A549 (cell line): ENCODE measurements around the gene ANKRD30A. TPM values are rescaled to one million over a fixed set of nuclear protein-coding genes. Genes with fewer than 3 reads are reported as not detected.
"Not testable (repeated sequence)": the region's sequence is repeated elsewhere in the genome, so short reads cannot be mapped to it uniquely, and the experiment has no call there.

ENCODE experiments used
- ATAC-seq, 2 experiments: fragments of 200-7000 bp in 1 of 2; fragments of >200 bp in 1 of 2; cut with Nextera tagmentation in 1 of 2; cut with Tn5 transposase in 1 of 2; 3 replicates each; pipeline versions ENCODE4 v1.8.0 to v1.9.1; 2018 to 2020; ENCODE audit warnings: mild to moderate bottlenecking in 1 of 2, moderate library complexity in 1 of 2
- CTCF ChIA-PET: fragments of 300-600 bp; sonication (Branson Sonifier 250); formaldehyde crosslinking; extraction: SDS; loops from one replicate; lab custom pipeline; 2021; ENCODE audit warnings: antibody characterized with exemption, inconsistent platforms; lab: Yijun Ruan, JAX
- POLR2A ChIA-PET: fragments of 350-600 bp; formaldehyde crosslinking; extraction: SDS; loops from one replicate; lab custom pipeline; 2021; ENCODE audit warnings: antibody characterized with exemption, inconsistent platforms; lab: Yijun Ruan, JAX
- DNase-seq, 2 experiments: peaks; one replicate each; pipeline versions ENCODE4 v3.0.0 to v3.0.0-alpha.2; 2011 to 2016; ENCODE audit warnings: low read depth in 1 of 2, low spot score in 1 of 2
- FAIRE-seq: peaks from 2 replicates; lab custom pipeline; 2011; peaks lifted over from hg19 to GRCh38; lab: Jason Lieb, UNC
- H3K27ac ChIP-seq, 2 experiments: fragments of >200 bp; sonication (Bioruptor Twin); formaldehyde crosslinking; 3 replicates each; pipeline ENCODE4 v1.5.1; 2016 to 2017
- H3K4me1 ChIP-seq: fragments of >200 bp; sonication (Bioruptor Twin); formaldehyde crosslinking; 3 replicates; pipeline ENCODE4 v1.6.1; 2016
- H3K4me2 ChIP-seq: fragments of >200 bp; sonication (Bioruptor Twin); formaldehyde crosslinking; 3 replicates; pipeline ENCODE4 v1.6.1; 2016
- H3K4me3 ChIP-seq: fragments of >200 bp; sonication (Bioruptor Twin); formaldehyde crosslinking; 3 replicates; pipeline ENCODE4 v1.5.1; 2016
- H3K9me3 ChIP-seq: fragments of >200 bp; sonication (Bioruptor Twin); formaldehyde crosslinking; 3 replicates; pipeline ENCODE4 v1.6.1; 2016
- BHLHE40 ChIP-seq: IDR thresholded peaks from 2 replicates; pipeline ENCODE4 v1.6.1; 2012; ENCODE audit warnings: low read depth, low read length, inconsistent platforms
- CBX2 ChIP-seq: fragments of 200-600 bp; sonication (generic); IDR thresholded peaks from 2 replicates; pipeline ENCODE4 v1.6.1; 2016; ENCODE audit warnings: low read depth, mild to moderate bottlenecking, borderline replicate concordance
- CEBPB ChIP-seq, 2 experiments: fragments of >200 bp in 1 of 2; sonication (Bioruptor Twin) in 1 of 2; formaldehyde crosslinking in 1 of 2; IDR thresholded peaks; 2 replicates each; pipeline ENCODE4 v1.6.1; 2012 to 2016
- CTCF ChIP-seq: fragments of >200 bp; sonication (Bioruptor Twin); formaldehyde crosslinking; IDR thresholded peaks from 3 replicates; pipeline ENCODE4 v1.5.1; 2016
- EHMT2 ChIP-seq: fragments of 200-600 bp; sonication (generic); IDR thresholded peaks from 2 replicates; pipeline ENCODE4 v1.6.1; 2016; ENCODE audit warnings: antibody characterized with exemption, low read depth, mild to moderate bottlenecking, moderate library complexity
- FOSL2 ChIP-seq, 2 experiments: fragments of 450-650 bp in 1 of 2; fragments of >200 bp in 1 of 2; sonication (Bioruptor Twin) in 1 of 2; formaldehyde crosslinking; IDR thresholded peaks; 2 replicates each; pipeline versions ENCODE4 v1.5.0 to v1.6.1; 2016 to 2020; ENCODE audit warnings: mild to moderate bottlenecking in 1 of 2, moderate library complexity in 1 of 2
- FOXS1 ChIP-seq: fragments of 250-450 bp; sonication (Bioruptor Pico); IDR thresholded peaks from 2 replicates; pipeline ENCODE4 v1.5.0; 2020; ENCODE audit warnings: mild to moderate bottlenecking, moderate library complexity
- HDAC2 ChIP-seq: fragments of 200-600 bp; sonication (generic); IDR thresholded peaks from 2 replicates; pipeline ENCODE4 v1.6.1; 2016
- HOXB13 ChIP-seq: fragments of 250-450 bp; sonication (Bioruptor Pico); IDR thresholded peaks from 2 replicates; pipeline ENCODE4 v1.5.0; 2020; ENCODE audit warnings: low read depth, mild to moderate bottlenecking, moderate library complexity
- JUN ChIP-seq, 2 experiments: fragments of >200 bp; sonication (Bioruptor Twin); formaldehyde crosslinking; IDR thresholded peaks; 2 replicates in 1 of 2; 3 replicates in 1 of 2; pipeline ENCODE4 v1.6.1; 2016 to 2017
- JUNB ChIP-seq: fragments of >200 bp; sonication (Bioruptor Twin); formaldehyde crosslinking; IDR thresholded peaks from 2 replicates; pipeline ENCODE4 v1.6.1; 2016
- KDM1A ChIP-seq: fragments of 200-600 bp; sonication (generic); IDR thresholded peaks from 2 replicates; pipeline ENCODE4 v1.6.1; 2016; ENCODE audit warnings: low read depth, mild to moderate bottlenecking
- KDM5A ChIP-seq: fragments of 200-600 bp; sonication (generic); IDR thresholded peaks from 2 replicates; pipeline ENCODE4 v1.6.1; 2016; ENCODE audit warnings: antibody characterized with exemption, mild to moderate bottlenecking
- MAX ChIP-seq: IDR thresholded peaks from 2 replicates; pipeline ENCODE4 v1.6.1; 2012
- MYC ChIP-seq: IDR thresholded peaks from 2 replicates; pipeline ENCODE4 v1.6.1; 2012; ENCODE audit warnings: mild to moderate bottlenecking, inconsistent platforms, low read length, improper control_type of control experiment, borderline replicate concordance
- NPAS2 ChIP-seq: fragments of 250-450 bp; sonication (Bioruptor Pico); IDR thresholded peaks from 2 replicates; pipeline ENCODE4 v1.8.0; 2022; ENCODE audit warnings: mild to moderate bottlenecking, moderate library complexity, borderline replicate concordance
- NR3C1 ChIP-seq: fragments of >200 bp; sonication (Bioruptor Twin); formaldehyde crosslinking; IDR thresholded peaks from 3 replicates; pipeline ENCODE4 v1.6.1; 2017
- PHF8 ChIP-seq: fragments of 200-600 bp; sonication (generic); IDR thresholded peaks from 2 replicates; pipeline ENCODE4 v1.6.1; 2016; ENCODE audit warnings: low read depth, mild to moderate bottlenecking, antibody characterized with exemption, moderate library complexity, borderline replicate concordance
- POLR2A ChIP-seq: IDR thresholded peaks from 2 replicates; pipeline ENCODE4 v1.6.1; 2012; ENCODE audit warnings: mild to moderate bottlenecking, low read length
- POLR2AphosphoS2 ChIP-seq: conservative IDR thresholded peaks from 2 replicates; pipeline ENCODE4 v1.6.1; 2012; ENCODE audit warnings: low read length, improper control_type of control experiment, inconsistent platforms
- RAD21 ChIP-seq, 2 experiments: fragments of >200 bp in 1 of 2; sonication (Bioruptor Twin) in 1 of 2; formaldehyde crosslinking in 1 of 2; IDR thresholded peaks in 1 of 2; conservative IDR thresholded peaks in 1 of 2; 2 replicates in 1 of 2; 3 replicates in 1 of 2; pipeline ENCODE4 v1.6.1; 2012 to 2018; ENCODE audit warnings: inconsistent platforms in 1 of 2
- RARB ChIP-seq: fragments of 250-450 bp; sonication (Bioruptor Pico); IDR thresholded peaks from 2 replicates; pipeline ENCODE4 v1.8.0; 2021; ENCODE audit warnings: mild to moderate bottlenecking, moderate library complexity
- RCOR1 ChIP-seq: fragments of 150-350 bp; IDR thresholded peaks from 2 replicates; pipeline ENCODE4 v1.6.1; 2014; ENCODE audit warnings: antibody characterized with exemption, low read length, low read depth
- RFX5 ChIP-seq: fragments of 450-650 bp; IDR thresholded peaks from 2 replicates; pipeline ENCODE4 v1.7.1; 2014; ENCODE audit warnings: antibody characterized with exemption, mild to moderate bottlenecking, moderate library complexity
- SMC3 ChIP-seq: fragments of >200 bp; sonication (Bioruptor Twin); formaldehyde crosslinking; IDR thresholded peaks from 3 replicates; pipeline ENCODE4 v1.6.1; 2018; ENCODE audit warnings: inconsistent platforms
- SREBF2 ChIP-seq: fragments of 450-650 bp; IDR thresholded peaks from 2 replicates; pipeline ENCODE4 v1.6.1; 2014; ENCODE audit warnings: mild to moderate bottlenecking, moderate library complexity
- TFCP2L1 ChIP-seq: fragments of 250-450 bp; sonication (Bioruptor Pico); IDR thresholded peaks from 2 replicates; pipeline ENCODE4 v1.5.0; 2021; ENCODE audit warnings: mild to moderate bottlenecking
- ZNF302 ChIP-seq: fragments of 250-450 bp; sonication (Bioruptor Pico); IDR thresholded peaks from 2 replicates; pipeline ENCODE4 v1.9.0; 2021; ENCODE audit warnings: inconsistent platforms, mild to moderate bottlenecking, moderate library complexity
- ZSCAN20 ChIP-seq: fragments of 250-450 bp; sonication (Bioruptor Pico); IDR thresholded peaks from 2 replicates; pipeline ENCODE4 v1.8.0; 2022; ENCODE audit warnings: mild to moderate bottlenecking, moderate library complexity
- WGBS: methylation state at CpG from one replicate; pipeline ENCODE4 v1.1.6; 2017; ENCODE audit errors: missing lambda C conversion rate; 5-methylcytosine and 5-hydroxymethylcytosine counted together
- polyA plus RNA-seq, 4 experiments: library from polyadenylated mRNA; depleted of rRNA in 3 of 4; stranded (reverse); fragments of >200 nt; fragmentation: RNase III in 1 of 4; extraction: RNeasy Plus Mini Kit Qiagen cat#74134 plus additional on column Dnase treatment in 1 of 4; gene quantifications; 2 replicates in 3 of 4; 3 replicates in 1 of 4; pipeline ENCODE4 v1.2.3, GENCODE V29; 2011 to 2017
- TF ChIP-seq, protein P1 (sequence below): fragments of >200 bp; sonication (Bioruptor Twin); formaldehyde crosslinking; IDR thresholded peaks from 2 replicates; pipeline ENCODE4 v1.6.1; 2016
- TF ChIP-seq, protein P2 (sequence below): fragments of 150-350 bp; IDR thresholded peaks from 2 replicates; pipeline ENCODE4 v1.6.1; 2014; ENCODE audit warnings: low read depth, mild to moderate bottlenecking, low read length
- TF ChIP-seq, protein P3 (sequence below): fragments of 450-650 bp; IDR thresholded peaks from 2 replicates; pipeline ENCODE4 v1.6.1; 2014; ENCODE audit warnings: antibody characterized with exemption

Gene ANKRD30A
- polyA plus RNA-seq, 2 of the 4 experiments (the other 2 are of a cell fraction) = 0.97 to 8.0 TPM

- TF ChIP-seq PHF8 = no peak
Observed at GRCh38 chr10:37384923-37385322, 259.5 kb downstream of the ANKRD30A start (continued).

DNA sequence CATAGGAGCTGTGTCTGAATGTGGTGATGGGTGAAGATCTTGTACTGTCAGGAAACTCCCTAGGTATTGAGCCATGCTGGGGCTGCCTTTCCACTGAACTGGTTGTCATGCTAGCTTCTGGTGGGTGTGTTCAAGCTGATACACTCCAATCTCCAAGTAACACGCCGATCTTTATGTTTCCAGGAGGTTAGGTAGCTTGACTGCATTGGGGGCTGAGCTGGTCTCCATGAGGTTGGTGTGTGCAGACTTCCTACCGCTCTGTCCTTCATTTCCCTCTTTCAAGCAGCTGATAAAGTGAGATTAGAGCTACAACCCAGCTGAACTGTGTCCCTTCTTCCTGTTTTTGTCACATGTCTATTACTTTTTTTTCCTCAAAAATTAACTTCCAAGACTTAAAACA is 265.5 kb downstream of the ANKRD30A start:
- ATAC-seq = no peak
- Histone ChIP-seq H3K9me3 (no peaks in the 10 kb centered on the region), H3K4me1 (no peaks in the 10 kb centered on the region), H3K27ac (no peak overlapping the region), H3K4me2 (no peak overlapping the region), H3K4me3 (no peak overlapping the region)
- no peak for TF ChIP-seq RARB
- TF ChIP-seq POLR2AphosphoS2 = no peak
- no peak for TF ChIP-seq BHLHE40
- TF ChIP-seq RFX5 = no peak
- TF ChIP-seq, protein P1, sequence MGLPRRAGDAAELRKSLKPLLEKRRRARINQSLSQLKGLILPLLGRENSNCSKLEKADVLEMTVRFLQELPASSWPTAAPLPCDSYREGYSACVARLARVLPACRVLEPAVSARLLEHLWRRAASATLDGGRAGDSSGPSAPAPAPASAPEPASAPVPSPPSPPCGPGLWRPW = no peak
- no peak for TF ChIP-seq FOXS1 (CRISPR knock-in tag)
- no peak for TF ChIP-seq MAX
- no peak for TF ChIP-seq ZNF302 (CRISPR knock-in tag)
- no peak for TF ChIP-seq HOXB13 (CRISPR knock-in tag)
- no peak for TF ChIP-seq FOSL2 (IDR thresholded peaks at IDR 0.05)
- no peak for TF ChIP-seq FOSL2 (CRISPR knock-in tag; IDR thresholded peaks at IDR 0.05)
- no peak for TF ChIP-seq CEBPB (IDR thresholded peaks at IDR 0.05)
- TF ChIP-seq, protein P2, sequence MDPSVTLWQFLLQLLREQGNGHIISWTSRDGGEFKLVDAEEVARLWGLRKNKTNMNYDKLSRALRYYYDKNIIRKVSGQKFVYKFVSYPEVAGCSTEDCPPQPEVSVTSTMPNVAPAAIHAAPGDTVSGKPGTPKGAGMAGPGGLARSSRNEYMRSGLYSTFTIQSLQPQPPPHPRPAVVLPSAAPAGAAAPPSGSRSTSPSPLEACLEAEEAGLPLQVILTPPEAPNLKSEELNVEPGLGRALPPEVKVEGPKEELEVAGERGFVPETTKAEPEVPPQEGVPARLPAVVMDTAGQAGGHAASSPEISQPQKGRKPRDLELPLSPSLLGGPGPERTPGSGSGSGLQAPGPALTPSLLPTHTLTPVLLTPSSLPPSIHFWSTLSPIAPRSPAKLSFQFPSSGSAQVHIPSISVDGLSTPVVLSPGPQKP = no peak
- TF ChIP-seq POLR2A = no peak
- no peak for TF ChIP-seq JUN (IDR thresholded peaks at IDR 0.05)
- TF ChIP-seq KDM5A = no peak
- TF ChIP-seq RAD21 (conservative IDR thresholded peaks at IDR 0.05 in 1 of 2, IDR thresholded peaks at IDR 0.05 in 1 of 2) = no peak
- TF ChIP-seq CBX2 = no peak
- TF ChIP-seq, protein P3, sequence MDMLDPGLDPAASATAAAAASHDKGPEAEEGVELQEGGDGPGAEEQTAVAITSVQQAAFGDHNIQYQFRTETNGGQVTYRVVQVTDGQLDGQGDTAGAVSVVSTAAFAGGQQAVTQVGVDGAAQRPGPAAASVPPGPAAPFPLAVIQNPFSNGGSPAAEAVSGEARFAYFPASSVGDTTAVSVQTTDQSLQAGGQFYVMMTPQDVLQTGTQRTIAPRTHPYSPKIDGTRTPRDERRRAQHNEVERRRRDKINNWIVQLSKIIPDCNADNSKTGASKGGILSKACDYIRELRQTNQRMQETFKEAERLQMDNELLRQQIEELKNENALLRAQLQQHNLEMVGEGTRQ = no peak
- DNase-seq = no peak
- no peak for FAIRE-seq
- ChIA-PET CTCF (interaction anchor here (1.0 kb wide), 1 partner anchor 69 kb away, joined by 4 read pairs; no protein-coding TSS in a partner anchor), POLR2A (no interaction called here)
- WGBS = 58% methylated on average over 3 of the region's 3 CpGs

DNA sequence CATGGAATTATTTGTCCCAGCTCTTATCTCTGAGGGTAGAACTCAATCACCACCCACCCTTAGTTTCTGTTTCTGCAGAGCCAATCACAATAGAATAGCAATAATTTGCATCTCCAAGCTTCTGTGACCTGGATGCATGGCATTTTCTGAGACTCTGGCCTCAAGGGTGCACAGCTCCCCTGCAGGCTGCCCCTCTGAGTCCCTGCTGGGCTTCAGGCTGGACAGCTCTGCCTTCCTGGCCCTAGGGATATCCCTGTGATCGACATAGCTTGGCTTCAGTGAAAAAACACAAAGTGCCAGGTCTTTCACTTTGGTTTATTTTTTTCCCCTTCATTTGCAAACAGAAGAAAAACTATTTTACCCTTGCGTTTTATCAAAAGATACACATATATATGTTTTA is 275.4 kb downstream of the ANKRD30A start:
- H3K4me1 ChIP-seq, H3K9me3 ChIP-seq, POLR2A ChIA-PET, ATAC-seq, FAIRE-seq, H3K4me2 ChIP-seq, H3K4me3 ChIP-seq, H3K27ac ChIP-seq, DNase-seq: not testable (repeated sequence)
- WGBS = 46% methylated on average over 2 of the region's 2 CpGs
- CTCF ChIA-PET = interaction anchor here (0.6 kb wide), 2 partner anchors 10 to 1269 kb away, joined by 3 read pairs; no protein-coding TSS in a partner anchor

DNA sequence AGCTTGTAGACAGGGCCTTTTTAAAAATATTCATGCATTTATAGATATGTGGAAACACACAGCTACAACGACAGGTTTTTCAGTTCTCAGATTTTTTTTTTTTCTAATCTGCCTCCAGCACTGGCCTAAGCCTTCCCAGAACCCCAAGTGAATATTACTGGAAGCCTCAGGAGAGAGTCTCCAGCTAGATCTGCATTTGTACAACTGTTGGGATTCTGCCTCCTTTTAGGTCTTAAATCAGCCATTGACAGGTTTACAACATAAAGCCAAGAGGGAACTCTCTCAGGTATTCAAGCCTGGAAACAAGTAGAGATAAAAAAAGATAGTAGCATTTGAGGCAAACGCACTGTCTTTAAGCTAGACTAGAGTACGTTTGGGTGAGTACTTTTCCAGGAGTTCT is 275.8 kb downstream of the ANKRD30A start:
- no peak overlapping the region for H3K27ac ChIP-seq
- H3K4me1 ChIP-seq = no peaks in the 10 kb centered on the region
- peaks cover 3% of the 10 kb centered on the region; the same call in 1 of the 3 replicates for H3K9me3 ChIP-seq
- ChIA-PET POLR2A (no interaction called here), CTCF (interaction anchor here (0.6 kb wide), 1 partner anchor 1269 kb away, joined by 3 read pairs; no protein-coding TSS in a partner anchor)
- H3K4me3 ChIP-seq = no peak overlapping the region
- ATAC-seq (no peak), FAIRE-seq (no peak), DNase-seq (no peak)
- H3K4me2 ChIP-seq = no peak overlapping the region
- whole genome bisulfite sequencing = 36% methylated on average over 3 of the region's 3 CpGs
- TF ChIP-seq CTCF (no peak), HDAC2 (no peak), MYC (no peak), JUNB (no peak), PHF8 (no peak), RCOR1 (no peak), ZSCAN20 (CRISPR knock-in tag) (no peak), SMC3 (no peak), EHMT2 (no peak), KDM1A (no peak), NPAS2 (CRISPR knock-in tag) (no peak), ZNF302 (CRISPR knock-in tag) (no peak), BHLHE40 (no peak), SREBF2 (no peak), TFCP2L1 (CRISPR knock-in tag) (no peak), NR3C1 (no peak)
